HepG2 (cell line): ENCODE measurements around the gene NKRF. TPM values are rescaled to one million over a fixed set of nuclear protein-coding genes. Genes with fewer than 3 reads are reported as not detected.

Experiments
- ATAC-seq: fragments of 200-7000 bp; cut with Tn5 transposase; 3 replicates; pipeline ENCODE4 v1.9.1; 2020; ENCODE audit warnings: mild to moderate bottlenecking, moderate library complexity
- BruUV-seq: library from RNA; stranded (reverse); fragments of 400-500 nt; replicated peaks from 2 replicates; lab custom pipeline; 2021; lab: Mats Ljungman, UMichigan
- CTCF ChIA-PET: fragments of 300-600 bp; formaldehyde crosslinking; extraction: SDS; loops from one replicate; lab custom pipeline; 2021; ENCODE audit warnings: low total read pairs, inconsistent platforms, low intra/inter-chr PET ratio; lab: Yijun Ruan, JAX
- POLR2A ChIA-PET: fragments of 350-600 bp; sonication (Branson Sonifier 250); formaldehyde crosslinking; loops from one replicate; lab custom pipeline; 2020; ENCODE audit warnings: antibody characterized with exemption, inconsistent platforms; lab: Yijun Ruan, JAX
- DNase-seq: peaks from one replicate; pipeline ENCODE4 v3.0.0-alpha.2; 2015; ENCODE audit warnings: low spot score
- FAIRE-seq: peaks from 3 replicates; lab custom pipeline; 2011; peaks lifted over from hg19 to GRCh38; lab: Jason Lieb, UNC
- H2AFZ ChIP-seq: one replicate; pipeline ENCODE4 v1.6.1; 2011; ENCODE audit warnings: low read length, inconsistent platforms
- H3K27ac ChIP-seq: fragments of 300-600 bp; 3 replicates; pipeline ENCODE4 v1.8.0; 2011; ENCODE audit warnings: mixed run types, mild to moderate bottlenecking, mixed read lengths, low read length, inconsistent platforms; ENCODE audit not compliant: insufficient read depth; ENCODE audit errors: extremely low read length
- H3K27me3 ChIP-seq, 2 experiments: fragments of 200-600 bp in 1 of 2; 2 replicates in 1 of 2; 3 replicates in 1 of 2; pipeline versions ENCODE4 v1.6.0 to v1.8.0; 2011; ENCODE audit warnings: low read length in 2 of 2, mild to moderate bottlenecking in 2 of 2, moderate library complexity in 2 of 2, inconsistent platforms in 1 of 2; ENCODE audit not compliant: insufficient read depth in 2 of 2, control insufficient read depth in 1 of 2
- H3K36me3 ChIP-seq, 2 experiments: fragments of 200-600 bp in 1 of 2; replicated peaks in 1 of 2; 2 replicates in 1 of 2; 3 replicates in 1 of 2; pipeline versions ENCODE4 v1.5.1 to v1.8.0; 2011; ENCODE audit warnings: low read length in 2 of 2, inconsistent platforms in 1 of 2; ENCODE audit not compliant: insufficient read depth in 2 of 2, control insufficient read depth in 1 of 2
- H3K4me1 ChIP-seq: 2 replicates; pipeline ENCODE4 v1.5.1; 2012; ENCODE audit warnings: low read length, inconsistent platforms; ENCODE audit not compliant: insufficient read depth
- H3K4me2 ChIP-seq: 2 replicates; pipeline ENCODE4 v1.6.0; 2011; ENCODE audit warnings: low read depth, low read length, inconsistent platforms
- H3K4me3 ChIP-seq, 3 experiments: fragments of 200-600 bp in 1 of 3; sonication (generic), shearing (Covaris generic) in 1 of 3; replicated peaks in 1 of 3; 2 replicates each; pipeline ENCODE4 v1.5.1; 2011 to 2016; ENCODE audit warnings: low read length in 3 of 3, inconsistent platforms in 2 of 3, low read depth in 2 of 3, mild to moderate bottlenecking in 2 of 3, control low read depth in 1 of 3, mixed read lengths in 1 of 3; ENCODE audit not compliant: insufficient read depth in 1 of 3
- H3K79me2 ChIP-seq: one replicate; pipeline ENCODE4 v1.6.1; 2011; ENCODE audit warnings: low read length, inconsistent platforms; ENCODE audit not compliant: insufficient read depth
- H3K9ac ChIP-seq: 2 replicates; pipeline ENCODE4 v1.6.0; 2011; ENCODE audit warnings: mild to moderate bottlenecking, low read depth, low read length, inconsistent platforms; ENCODE audit not compliant: insufficient read depth
- H3K9me3 ChIP-seq: 2 replicates; pipeline ENCODE4 v1.5.1; 2012; ENCODE audit warnings: mild to moderate bottlenecking, low read length
- H4K20me1 ChIP-seq: 2 replicates; pipeline ENCODE4 v1.6.0; 2011; ENCODE audit warnings: inconsistent platforms, mild to moderate bottlenecking, low read length, moderate library complexity; ENCODE audit not compliant: insufficient read depth
- CENPX ChIP-seq: sonication (generic); formaldehyde crosslinking; IDR thresholded peaks from 2 replicates; pipeline ENCODE4 v1.9.0; 2021; ENCODE audit warnings: mild to moderate bottlenecking, missing genetic modification reagents, moderate library complexity
- CHCHD3 ChIP-seq: sonication (generic); formaldehyde crosslinking; IDR thresholded peaks from 2 replicates; pipeline ENCODE4 v1.8.0; 2022; ENCODE audit warnings: mild to moderate bottlenecking, missing genetic modification reagents, moderate library complexity
- FLYWCH1 ChIP-seq: sonication (generic); formaldehyde crosslinking; IDR thresholded peaks from 2 replicates; pipeline ENCODE4 v1.8.1; 2023; ENCODE audit warnings: mild to moderate bottlenecking, missing genetic modification reagents
- FOXO1 ChIP-seq: sonication (generic); formaldehyde crosslinking; IDR thresholded peaks from 2 replicates; pipeline ENCODE4 v1.4.0; 2020; ENCODE audit warnings: missing genetic modification reagents
- HDAC1 ChIP-seq: sonication (generic); formaldehyde crosslinking; IDR thresholded peaks from 2 replicates; pipeline ENCODE4 v1.5.1; 2020; ENCODE audit warnings: mild to moderate bottlenecking, missing genetic modification reagents
- KLF6 ChIP-seq: IDR thresholded peaks from 2 replicates; pipeline ENCODE4 v1.8.0; 2016; ENCODE audit warnings: missing biosample characterization, missing genetic modification reagents
- MAFK ChIP-seq, 2 experiments: IDR thresholded peaks in 1 of 2; conservative IDR thresholded peaks in 1 of 2; 2 replicates each; pipeline ENCODE4 v1.6.1; 2011; ENCODE audit warnings: improper control_type of control experiment in 2 of 2, low read length in 2 of 2
- MTF2 ChIP-seq: sonication (generic); formaldehyde crosslinking; IDR thresholded peaks from 2 replicates; pipeline ENCODE4 v1.5.0; 2020; ENCODE audit warnings: missing genetic modification reagents, borderline replicate concordance
- NAIF1 ChIP-seq: sonication (generic); formaldehyde crosslinking; IDR thresholded peaks from 2 replicates; pipeline ENCODE4 v1.5.0; 2020; ENCODE audit warnings: mild to moderate bottlenecking, missing genetic modification reagents, borderline replicate concordance
- PBX3 ChIP-seq: sonication (generic); formaldehyde crosslinking; IDR thresholded peaks from 2 replicates; pipeline ENCODE4 v1.8.1; 2023; ENCODE audit warnings: missing genetic modification reagents, inconsistent platforms, borderline replicate concordance
- SAFB2 ChIP-seq: sonication (generic); formaldehyde crosslinking; IDR thresholded peaks from 2 replicates; pipeline ENCODE4 v1.5.1; 2020; ENCODE audit warnings: missing genetic modification reagents, low read depth, mild to moderate bottlenecking, borderline replicate concordance
- SATB2 ChIP-seq: sonication (generic); formaldehyde crosslinking; IDR thresholded peaks from 2 replicates; pipeline ENCODE4 v1.5.0; 2020; ENCODE audit warnings: missing genetic modification reagents
- SIN3B ChIP-seq: fragments of 150-350 bp; IDR thresholded peaks from 2 replicates; pipeline ENCODE4 v1.6.1; 2014; ENCODE audit warnings: low read length
- ZFAT ChIP-seq: sonication (generic); formaldehyde crosslinking; conservative IDR thresholded peaks from 2 replicates; pipeline ENCODE4 v1.8.1; 2023; ENCODE audit warnings: missing genetic modification reagents, inconsistent platforms
- ZFP36 ChIP-seq: fragments of 150-350 bp; IDR thresholded peaks from 2 replicates; pipeline ENCODE4 v1.6.1; 2018; ENCODE audit warnings: borderline replicate concordance, low read length, low read depth; ENCODE audit not compliant: partially characterized antibody
- ZKSCAN5 ChIP-seq: sonication (generic); formaldehyde crosslinking; IDR thresholded peaks from 2 replicates; pipeline ENCODE4 v1.5.1; 2020; ENCODE audit warnings: mild to moderate bottlenecking, missing genetic modification reagents
- ZNF543 ChIP-seq: sonication (generic); formaldehyde crosslinking; IDR thresholded peaks from 2 replicates; pipeline ENCODE4 v1.4.0; 2020; ENCODE audit warnings: mild to moderate bottlenecking, missing genetic modification reagents
- ZNF737 ChIP-seq: sonication (generic); formaldehyde crosslinking; IDR thresholded peaks from 2 replicates; pipeline ENCODE4 v1.5.0; 2020; ENCODE audit warnings: missing genetic modification reagents, mild to moderate bottlenecking, borderline replicate concordance
- ZNF776 ChIP-seq: sonication (generic); formaldehyde crosslinking; IDR thresholded peaks from 2 replicates; pipeline ENCODE4 v1.4.0; 2020; ENCODE audit warnings: mild to moderate bottlenecking, missing genetic modification reagents
- ZSCAN29 ChIP-seq: sonication (generic); formaldehyde crosslinking; conservative IDR thresholded peaks from 2 replicates; pipeline ENCODE4 v1.4.0; 2020; ENCODE audit warnings: mild to moderate bottlenecking, missing genetic modification reagents
- WGBS: methylation state at CpG from one replicate; pipeline ENCODE4 v1.1.6; 2017; ENCODE audit warnings: low lambda C conversion rate; 5-methylcytosine and 5-hydroxymethylcytosine counted together
- in situ Hi-C: cut with HindIII; loops from 2 replicates; pipeline ENCODE4 v1.10.0; 2017; ENCODE audit warnings: low pct_unique_long_range_greater_than_20kb; ENCODE audit not compliant: extremely low pct_ligation_motif_present
- intact Hi-C: fragments of 100-400 bp; cut with micrococcal nuclease; formaldehyde crosslinking; loops from one replicate; pipeline ENCODE4 v1.10.0; 2022; ENCODE audit not compliant: unreplicated experiment
- polyA plus RNA-seq, 8 experiments: library from polyadenylated mRNA; depleted of rRNA in 3 of 8; stranded (reverse) in 7 of 8; unstranded in 1 of 8; fragments of >200 nt; fragmentation: Illumina TruSeq in 4 of 8; extraction: Trizol in 4 of 8; gene quantifications; 2 replicates each; pipeline versions ENCODE4 v1.2.1 to v1.2.3, GENCODE V29; 2011 to 2016; ENCODE audit warnings: low read depth in 4 of 8, missing spikeins in 1 of 8, mixed read lengths in 1 of 8; ENCODE audit not compliant: insufficient read depth in 1 of 8
- total RNA-seq, 5 experiments: library from RNA; depleted of rRNA; stranded (reverse); fragments of >200 nt; fragmentation: Illumina TruSeq; extraction: Trizol; gene quantifications; 2 replicates each; pipeline ENCODE4 v1.2.3, GENCODE V29; 2016; ENCODE audit warnings: low read depth in 1 of 5

NKRF gene
- total and polyA plus RNA-seq, 2 of the 13 experiments (the other 11 are each of a cell fraction or from before 2014, with no cell fraction given), result 3.3 to 6.0 TPM

- Histone ChIP-seq H2AFZ (no peak overlapping the region), H3K9ac (no peak overlapping the region), H3K79me2 (no peaks in the 10 kb centered on the region), H3K4me3 (no peak overlapping the region), H4K20me1 (no peaks in the 10 kb centered on the region), H3K4me2 (no peak overlapping the region), H3K27ac (no peak overlapping the region), H3K36me3 (no peaks in the 10 kb centered on the region), H3K4me1 (no peaks in the 10 kb centered on the region)
- ATAC-seq, result no peak
- POLR2A ChIA-PET, result no interaction called here
- no TSS peak for BruUV-seq
- DNase-seq, result no peak
- FAIRE-seq, result no peak
- TF ChIP-seq ZNF776 (CRISPR knock-in tag) (no peak), SAFB2 (CRISPR knock-in tag) (no peak), NAIF1 (CRISPR knock-in tag) (no peak), SIN3B (no peak), CENPX (CRISPR knock-in tag) (no peak), MAFK (conservative IDR thresholded peaks at IDR 0.05 in 1 of 2, IDR thresholded peaks at IDR 0.05 in 1 of 2; ENCODE audit: low read length in 2 of 2) (no peak), HDAC1 (CRISPR knock-in tag) (no peak), CHCHD3 (CRISPR knock-in tag) (no peak), FLYWCH1 (no peak), ZFP36 (no peak), SATB2 (CRISPR knock-in tag) (no peak), ZSCAN29 (CRISPR knock-in tag) (no peak), ZKSCAN5 (no peak), ZNF543 (CRISPR knock-in tag) (no peak), ZFAT (no peak), FOXO1 (CRISPR knock-in tag) (no peak), ZNF737 (no peak), KLF6 (CRISPR knock-in tag) (no peak), PBX3 (CRISPR knock-in tag) (no peak), MTF2 (CRISPR knock-in tag) (no peak)
- TF ChIP-seq, all 625 proteins: peak for 0
- no peaks in the 10 kb centered on the region for H3K27me3 ChIP-seq
- no peaks in the 10 kb centered on the region for H3K9me3 ChIP-seq
- WGBS, result 94% methylated on average over 3 of the region's 8 CpGs
- in situ Hi-C loops, result no loop called here
- intact Hi-C loops, result no loop called here
- CTCF ChIA-PET, result no interaction called here
Observed at GRCh38 chrX:119636419-119636818, 30.2 kb upstream of the NKRF start.
